ENCODE data around the gene TXNDC2.
"Not testable (repeated sequence)": the region's sequence is repeated elsewhere in the genome, so short reads cannot be mapped to it uniquely, and the experiment has no call there.

Gene TXNDC2

GRCh38 chr18:9876867-9877654 is 8.7 kb upstream of the TXNDC2 start:
- no peak for DNase-seq (ENCODE audit: low read depth, low spot score)
- H3K4me3 ChIP-seq (ENCODE audit: low read length), result no peak overlapping the region

- no peak overlapping the region for H3K4me3 ChIP-seq (ENCODE audit: low read length)
These were observed 8.1 kb upstream of the TXNDC2 start for GRCh38 chr18:9877655-9878014.

GRCh38 chr18:9878095-9878494 is 7.7 kb upstream of the TXNDC2 start:
- H3K4me3 ChIP-seq (ENCODE audit: low read length), result no peak overlapping the region
- no peak for DNase-seq (ENCODE audit: low read depth, low spot score)

More at GRCh38 chr18:9877655-9878014, 8.1 kb upstream of the TXNDC2 start:
- no peak for DNase-seq (ENCODE audit: low read depth, low spot score)

GRCh38 chr18:9878783-9879242 is 7.0 kb upstream of the TXNDC2 start:
- no peak for DNase-seq (ENCODE audit: low read depth, low spot score)
- no peak overlapping the region for H3K4me3 ChIP-seq (ENCODE audit: low read length)

GRCh38 chr18:9884090-9884489 is 1.7 kb upstream of the TXNDC2 start:
- no peak for DNase-seq (ENCODE audit: low read depth, low spot score)
- H3K4me3 ChIP-seq (ENCODE audit: low read length), result no peak overlapping the region

GRCh38 chr18:9884532-9885140 is 1.1 kb upstream of the TXNDC2 start:
- no peak for DNase-seq (ENCODE audit: low read depth, low spot score)
- no peak overlapping the region for H3K4me3 ChIP-seq (ENCODE audit: low read length)

GRCh38 chr18:9886005-9886348 is 204 bp downstream of the TXNDC2 start:
- H3K4me3 ChIP-seq (ENCODE audit: low read length), result no peak overlapping the region
- DNase-seq (ENCODE audit: low read depth, low spot score), result no peak

- DNase-seq (ENCODE audit: low read depth, low spot score), result no peak
- H3K4me3 ChIP-seq (ENCODE audit: low read length), result no peak overlapping the region
These were observed 2.2 kb downstream of the TXNDC2 start for GRCh38 chr18:9887992-9888391.

GRCh38 chr18:9890196-9890595 is 4.4 kb downstream of the TXNDC2 start:
- no peak for DNase-seq (ENCODE audit: low read depth, low spot score)
- H3K4me3 ChIP-seq (ENCODE audit: low read length), result no peak overlapping the region

- DNase-seq (ENCODE audit: low read depth, low spot score), result no peak
- H3K4me3 ChIP-seq (ENCODE audit: low read length), result no peak overlapping the region
These were observed 5.2 kb downstream of the TXNDC2 start for GRCh38 chr18:9890957-9891356.

- DNase-seq (ENCODE audit: low read depth, low spot score); H3K4me3 ChIP-seq (ENCODE audit: low read length): not testable (repeated sequence)
These were observed 5.7 kb downstream of the TXNDC2 start for GRCh38 chr18:9891515-9891914.

GRCh38 chr18:9894454-9895068 is 8.8 kb downstream of the TXNDC2 start:
- no peak overlapping the region for H3K4me3 ChIP-seq (ENCODE audit: low read length)

GRCh38 chr18:9897129-9897528 is 11.4 kb downstream of the TXNDC2 start:
- no peak for DNase-seq (ENCODE audit: low read depth, low spot score)

More at GRCh38 chr18:9894454-9895068, 8.8 kb downstream of the TXNDC2 start:
- no peak for DNase-seq (ENCODE audit: low read depth, low spot score)

GRCh38 chr18:9897787-9898291 is 12.1 kb downstream of the TXNDC2 start:
- DNase-seq (ENCODE audit: low read depth, low spot score); H3K4me3 ChIP-seq (ENCODE audit: low read length): not testable (repeated sequence)

More at GRCh38 chr18:9897129-9897528, 11.4 kb downstream of the TXNDC2 start:
- H3K4me3 ChIP-seq (ENCODE audit: low read length), result no peak overlapping the region

- DNase-seq (ENCODE audit: low read depth, low spot score), result no peak
- H3K4me3 ChIP-seq (ENCODE audit: low read length), result no peak overlapping the region
These were observed 13.2 kb downstream of the TXNDC2 start for GRCh38 chr18:9898792-9899549.

GRCh38 chr18:9899550-9899930 is 13.8 kb downstream of the TXNDC2 start:
- not testable (repeated sequence) for H3K4me3 ChIP-seq (ENCODE audit: low read length); DNase-seq (ENCODE audit: low read depth, low spot score)

GRCh38 chr18:9900699-9901098 is 14.9 kb downstream of the TXNDC2 start:
- no peak for DNase-seq (ENCODE audit: low read depth, low spot score)
- no peak overlapping the region for H3K4me3 ChIP-seq (ENCODE audit: low read length)

GRCh38 chr18:9901377-9901776 is 15.6 kb downstream of the TXNDC2 start:
- no peak overlapping the region for H3K4me3 ChIP-seq (ENCODE audit: low read length)
- no peak for DNase-seq (ENCODE audit: low read depth, low spot score)

- H3K4me3 ChIP-seq (ENCODE audit: low read length); DNase-seq (ENCODE audit: low read depth, low spot score): not testable (repeated sequence)
These were observed 16.5 kb downstream of the TXNDC2 start for GRCh38 chr18:9902264-9902663.

Measured in Jurkat, Clone E6-1 (cell line).